Measurements from ENCODE around the gene NAALADL2.

NAALADL2 gene

GRCh38 chr3:174891524-174892203 lies 32.5 kb downstream of the NAALADL2 start:
- DNase-seq = no peak

- no peak for DNase-seq
Observed at GRCh38 chr3:174907027-174907426, 47.9 kb downstream of the NAALADL2 start.

DNA sequence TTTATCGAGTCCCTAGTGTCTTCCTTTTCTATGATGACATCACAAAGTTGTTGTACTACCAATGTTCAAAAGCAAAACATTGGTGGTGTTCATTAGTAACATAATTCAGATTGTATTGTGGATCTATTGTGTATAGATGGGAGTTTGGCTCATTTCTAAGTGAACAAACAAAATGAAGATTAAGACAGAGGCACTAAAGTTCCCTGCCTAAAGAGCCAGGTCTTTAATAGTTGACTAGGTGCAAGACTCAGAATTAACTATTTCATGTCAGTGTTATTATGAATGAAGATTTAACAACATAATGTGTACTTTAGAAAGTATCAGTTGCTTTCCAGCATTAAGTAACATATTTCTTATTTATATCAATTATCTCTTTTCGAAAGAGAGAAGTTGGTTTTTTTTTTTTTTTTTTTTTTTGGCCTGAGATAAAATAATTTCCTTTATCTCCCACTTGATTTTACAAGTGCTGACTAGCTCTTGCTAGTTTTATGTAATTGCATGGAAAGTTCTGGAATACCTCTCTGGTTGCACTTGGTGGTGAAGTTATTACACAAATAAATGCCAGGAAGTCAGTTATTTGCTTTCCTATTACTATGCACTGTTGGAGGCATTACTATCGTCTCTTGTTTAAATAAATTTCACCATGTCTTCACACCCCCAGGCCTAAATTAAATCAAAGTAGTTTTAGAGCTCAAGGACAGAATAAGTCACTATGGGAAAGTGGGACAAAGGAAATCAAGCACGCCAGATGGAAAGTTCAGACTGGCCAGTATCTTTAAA lies 48.7 kb downstream of the NAALADL2 start:
- DNase-seq = no peak

DNA sequence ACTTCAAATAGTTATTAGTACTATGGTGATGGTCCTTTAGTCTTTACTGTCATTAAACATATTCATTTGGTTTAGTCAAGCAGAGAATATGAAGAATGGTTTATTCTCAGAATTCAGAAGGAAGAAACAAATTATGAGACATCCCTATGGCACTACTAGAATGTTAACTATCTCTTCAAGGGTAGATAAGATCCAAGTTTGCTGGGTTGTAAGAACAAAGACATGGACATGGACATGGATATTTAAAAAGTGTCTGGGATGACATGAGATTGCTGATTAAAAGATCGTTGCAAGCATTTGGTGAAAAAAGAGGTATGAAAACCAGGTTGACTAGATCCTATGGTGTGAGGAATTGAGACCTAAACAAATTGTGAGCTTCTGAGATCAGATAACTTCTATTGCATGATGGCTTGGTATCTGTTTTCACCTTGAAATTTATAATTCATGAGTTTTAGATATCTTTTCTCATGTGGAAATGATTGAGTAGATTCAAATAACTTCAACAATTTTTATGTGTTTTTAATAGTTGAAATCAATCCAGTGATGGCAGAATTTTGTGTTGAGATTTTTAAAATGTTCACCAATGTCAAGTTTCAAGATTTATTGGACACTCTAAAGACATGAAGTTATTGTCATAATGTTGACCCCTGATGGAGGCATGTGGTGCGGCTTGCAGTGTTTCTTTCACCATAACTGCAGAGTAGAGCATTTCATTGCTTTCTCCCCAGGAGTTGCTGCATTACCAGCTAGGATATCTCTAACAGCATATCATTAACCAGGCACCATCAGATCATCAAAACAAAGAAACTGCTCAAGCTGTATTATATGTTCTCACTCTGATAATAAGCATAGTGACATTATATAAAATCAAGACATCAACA lies 72.6 kb downstream of the NAALADL2 start:
- DNase-seq = peak; percentile 39

GRCh38 chr3:174936590-174936989 lies 77.5 kb downstream of the NAALADL2 start:
- DNase-seq = no peak

GRCh38 chr3:174937478-174937877 lies 78.3 kb downstream of the NAALADL2 start:
- peak; percentile 26 for DNase-seq

- DNase-seq = no peak
Observed at GRCh38 chr3:174938102-174938501, 79.0 kb downstream of the NAALADL2 start.

DNA sequence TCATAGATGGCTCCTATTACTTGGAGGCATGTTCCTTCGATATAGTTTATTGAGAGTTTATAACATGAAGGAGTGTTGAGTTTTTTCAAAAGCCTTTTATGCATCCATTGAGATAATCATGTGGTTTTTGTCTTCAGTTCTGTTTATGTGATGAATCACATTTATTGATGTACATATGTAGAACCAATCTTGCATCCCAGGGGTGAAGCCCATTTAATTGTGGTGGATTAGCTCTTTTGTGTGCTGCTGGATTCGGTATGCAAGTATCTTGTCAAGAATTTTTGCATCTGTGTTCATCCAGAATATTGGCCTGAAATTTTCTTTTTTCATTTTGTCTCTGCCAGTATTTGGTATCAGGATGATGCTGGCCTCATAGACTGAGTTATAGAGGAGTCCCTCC lies 81.0 kb downstream of the NAALADL2 start:
- DNase-seq = no peak

- peak; percentile 48 for DNase-seq
Observed at GRCh38 chr3:174945276-174945675, 86.1 kb downstream of the NAALADL2 start.

DNA sequence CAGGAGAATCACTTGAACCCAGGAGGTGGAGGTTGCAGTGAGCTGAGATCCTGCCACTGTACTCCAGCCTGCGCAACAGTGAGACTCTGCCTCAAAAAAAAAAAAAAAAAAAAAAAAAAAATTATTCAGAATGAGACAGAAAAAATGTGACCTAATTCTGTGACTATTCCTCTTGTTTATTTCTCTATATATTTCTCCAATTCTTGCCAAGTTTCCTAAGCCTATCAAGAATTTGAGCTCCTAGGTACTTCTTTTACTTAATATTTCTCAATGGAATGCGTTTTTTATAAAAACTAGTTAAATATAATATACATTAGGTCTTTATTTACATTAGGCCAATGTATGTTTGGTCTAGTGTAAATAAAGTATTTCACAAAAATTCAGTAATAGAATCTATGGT lies 86.8 kb downstream of the NAALADL2 start:
- DNase-seq = no peak

- DNase-seq = peak; percentile 81
Observed at GRCh38 chr3:174949523-174949922, 90.4 kb downstream of the NAALADL2 start.

GRCh38 chr3:174951034-174951433 lies 91.9 kb downstream of the NAALADL2 start:
- peak; percentile 85 for DNase-seq

DNA sequence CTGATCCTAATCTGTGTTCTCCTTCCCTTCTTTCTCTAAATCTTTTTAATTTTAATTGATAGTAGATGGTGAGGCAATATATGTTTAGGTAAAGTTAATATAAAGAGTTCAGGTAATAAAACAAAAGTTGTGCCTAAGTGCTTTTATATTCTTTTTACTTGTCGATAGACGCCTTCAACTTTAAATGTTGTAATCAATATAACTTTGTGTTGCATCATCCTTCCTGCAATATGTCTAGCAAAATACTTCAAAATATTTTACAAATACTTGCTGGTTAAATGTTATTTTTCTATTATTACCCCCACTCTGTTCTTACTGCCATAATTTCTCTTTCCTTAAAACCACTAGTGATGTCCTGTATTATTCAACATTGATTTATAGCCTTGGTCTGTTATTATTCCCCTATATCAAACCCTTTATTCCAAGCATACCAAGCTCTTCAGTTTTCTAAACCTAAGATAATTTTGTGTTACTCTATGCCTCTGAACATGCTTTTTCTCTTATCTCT lies 92.4 kb downstream of the NAALADL2 start:
- peak; percentile 18 for DNase-seq

GRCh38 chr3:174953068-174953467 lies 93.9 kb downstream of the NAALADL2 start:
- DNase-seq = no peak

- DNase-seq = peak; percentile 74
Observed at GRCh38 chr3:174955513-174956016, 96.4 kb downstream of the NAALADL2 start.

GRCh38 chr3:174957081-174957480 lies 97.9 kb downstream of the NAALADL2 start:
- peak; percentile 16 for DNase-seq

DNA sequence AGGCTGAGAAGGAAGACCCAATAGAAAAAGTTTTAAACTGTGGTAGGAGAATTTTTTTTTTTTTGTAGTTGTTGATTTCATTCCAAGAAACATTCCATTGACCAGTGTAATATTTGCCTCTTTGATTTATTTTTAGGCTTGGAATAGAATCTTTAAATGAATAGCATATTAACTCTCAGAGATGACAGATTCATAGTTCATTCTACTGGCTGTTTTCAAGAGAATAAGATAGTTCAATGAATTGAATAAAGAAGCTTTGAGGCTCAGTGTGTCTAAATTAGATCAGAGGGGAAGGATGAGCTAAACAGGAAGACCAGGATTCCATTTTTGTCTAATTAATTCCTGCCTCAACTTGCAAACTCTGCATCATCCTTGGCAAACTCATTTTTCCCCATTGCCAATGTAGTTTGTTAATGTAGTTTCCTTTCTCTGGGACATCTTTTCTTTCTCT lies 98.4 kb downstream of the NAALADL2 start:
- no peak for DNase-seq

- DNase-seq = no peak
Observed at GRCh38 chr3:174958671-174959328, 99.7 kb downstream of the NAALADL2 start.

DNA sequence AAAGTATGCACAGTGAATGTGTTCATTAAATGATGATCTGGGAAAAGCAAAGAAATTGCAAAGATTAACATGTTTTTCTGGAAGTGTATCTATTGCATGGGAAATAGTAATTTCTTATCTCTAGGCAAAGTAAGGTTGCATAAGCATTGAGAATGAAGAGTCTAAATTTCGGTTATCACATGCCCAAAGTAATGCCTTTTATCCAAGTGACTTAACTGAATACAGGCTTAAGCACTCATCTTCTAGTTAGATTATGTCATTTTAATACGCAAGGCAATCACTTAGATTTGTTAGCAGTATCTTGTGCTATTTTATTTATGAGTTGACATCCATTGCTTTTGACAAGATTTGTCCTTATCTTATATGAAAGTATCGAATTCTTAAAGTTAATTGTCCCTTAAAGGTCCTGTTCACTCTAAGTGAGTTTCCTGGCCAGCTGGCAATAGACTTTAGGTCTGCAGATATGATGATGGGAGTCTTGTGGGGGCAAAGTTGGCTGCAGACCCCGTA lies 100.5 kb downstream of the NAALADL2 start:
- DNase-seq = no peak

GRCh38 chr3:174960898-174961297 lies 101.8 kb downstream of the NAALADL2 start:
- DNase-seq = no peak

DNA sequence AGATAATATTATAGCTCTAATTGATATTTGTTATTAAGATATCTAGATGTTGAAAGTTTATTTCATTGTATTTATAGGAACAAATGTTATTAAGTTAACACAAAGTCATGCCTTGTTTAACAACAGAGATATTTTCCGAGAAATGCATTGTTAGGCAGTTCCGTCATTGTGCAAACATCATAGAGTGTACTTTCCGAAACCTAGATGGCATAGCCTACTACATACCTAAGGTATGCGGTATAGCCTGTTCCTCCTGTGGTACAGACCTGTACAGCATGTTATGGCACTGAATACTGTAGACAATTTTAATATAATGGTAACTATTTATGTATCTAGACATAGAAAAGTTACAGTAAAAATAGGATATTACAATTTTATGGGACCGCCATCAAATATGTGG lies 114.3 kb downstream of the NAALADL2 start:
- DNase-seq = no peak

GRCh38 chr3:174986685-174987084 lies 127.6 kb downstream of the NAALADL2 start:
- peak; percentile 8 for DNase-seq

Data from NCI-H226 (cell line).